CD4-positive, alpha-beta T cell treated with Interleukin-4 for 4 hours (primary cell): ENCODE data around the gene CNP.

ENCODE experiments used
- DNase-seq: peaks from one replicate; pipeline ENCODE4 v3.0.0-alpha.2; 2020

CNP gene

DNA sequence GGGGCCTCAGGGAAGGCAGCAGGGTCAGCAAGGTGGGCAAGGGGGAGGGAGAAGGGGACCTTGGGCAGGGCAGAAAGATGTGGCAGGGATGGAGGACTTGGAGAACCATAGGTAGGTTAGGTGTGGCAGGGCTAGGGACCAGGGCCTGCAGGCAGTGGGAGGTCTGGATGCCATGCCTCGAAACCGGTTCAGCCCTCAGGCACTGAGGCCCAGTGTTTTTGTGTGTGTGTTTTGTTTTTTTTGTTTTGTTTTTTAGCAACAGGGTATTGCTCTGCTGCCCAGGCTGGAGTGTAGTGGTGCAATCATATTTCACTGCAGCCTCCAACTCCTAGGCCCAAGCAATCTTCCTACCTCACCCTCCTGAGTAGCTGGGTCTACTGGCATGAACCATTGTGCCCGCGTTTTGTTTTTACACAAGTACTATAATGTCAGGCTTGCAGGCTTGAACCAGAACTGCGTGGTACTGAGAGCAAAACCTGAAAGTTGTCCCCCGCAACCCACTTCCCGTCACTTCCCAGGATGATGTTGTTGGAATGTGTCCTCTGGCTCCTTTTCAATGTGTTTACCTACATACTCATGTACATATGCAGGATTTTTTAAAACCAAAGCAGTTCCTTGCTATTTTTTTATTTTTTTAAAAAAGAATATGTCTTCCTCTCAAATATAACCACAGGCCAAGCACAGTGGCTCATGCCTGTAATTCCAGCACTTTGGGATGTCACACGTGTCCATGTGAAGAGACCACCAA, 23.8 kb upstream of the CNP start:
- DNase-seq, result no peak

- DNase-seq, result no peak
Observed at GRCh38 chr17:41943492-41943891, 23.1 kb upstream of the CNP start.

- no peak for DNase-seq
Observed at GRCh38 chr17:41944943-41945342, 21.7 kb upstream of the CNP start.

DNA sequence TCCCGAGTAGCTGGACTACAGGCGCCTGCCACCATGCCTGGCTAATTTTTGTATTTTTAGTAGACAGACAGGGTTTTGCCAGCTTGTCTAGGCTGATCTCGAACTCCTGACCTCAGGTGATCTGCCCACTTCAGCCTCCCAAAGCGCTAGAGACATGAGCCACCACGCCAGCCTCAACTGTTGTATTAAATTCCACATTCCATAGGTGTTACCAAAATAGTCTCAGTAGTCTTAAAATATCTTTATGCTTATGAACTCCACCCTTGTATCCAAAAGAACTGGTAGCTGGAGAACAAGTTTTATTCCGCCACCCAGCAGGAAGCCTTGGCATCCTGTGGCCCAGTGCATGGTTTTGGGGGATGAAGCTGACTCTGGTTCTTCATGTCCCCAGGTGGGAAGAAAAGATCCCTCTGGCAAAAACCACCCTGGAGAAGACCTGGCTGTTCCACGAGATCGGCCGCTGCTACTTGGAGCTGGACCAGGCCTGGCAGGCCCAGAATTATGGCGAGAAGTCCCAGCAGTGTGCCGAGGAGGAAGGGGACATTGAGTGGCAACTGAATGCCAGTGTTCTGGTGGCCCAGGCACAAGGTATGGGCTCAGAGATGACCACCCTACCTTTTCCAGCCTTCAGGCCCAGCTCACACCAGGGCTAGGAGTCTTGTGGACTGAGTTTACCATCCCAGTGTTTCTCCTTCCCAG, 17.7 kb upstream of the CNP start:
- no peak for DNase-seq

DNA sequence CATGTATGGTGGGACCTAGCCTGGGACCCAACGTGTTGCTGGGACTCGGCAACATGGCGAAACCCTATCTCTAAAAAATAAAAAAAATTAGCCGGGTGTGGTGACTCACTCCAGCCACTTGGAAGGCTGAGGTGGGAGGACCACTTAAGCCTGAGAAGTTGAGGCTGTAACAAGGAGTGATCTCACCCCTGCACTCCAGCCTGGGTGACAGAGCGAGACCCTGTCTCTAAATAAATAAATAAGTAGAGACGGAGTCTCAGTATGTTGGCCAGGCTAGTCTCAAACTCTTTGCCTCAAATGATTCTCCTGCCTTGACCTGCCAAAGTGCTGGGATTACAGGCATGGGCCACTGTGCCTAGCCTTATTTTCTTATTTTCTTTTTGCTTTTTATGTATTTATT, 10.1 kb upstream of the CNP start:
- no peak for DNase-seq

DNA sequence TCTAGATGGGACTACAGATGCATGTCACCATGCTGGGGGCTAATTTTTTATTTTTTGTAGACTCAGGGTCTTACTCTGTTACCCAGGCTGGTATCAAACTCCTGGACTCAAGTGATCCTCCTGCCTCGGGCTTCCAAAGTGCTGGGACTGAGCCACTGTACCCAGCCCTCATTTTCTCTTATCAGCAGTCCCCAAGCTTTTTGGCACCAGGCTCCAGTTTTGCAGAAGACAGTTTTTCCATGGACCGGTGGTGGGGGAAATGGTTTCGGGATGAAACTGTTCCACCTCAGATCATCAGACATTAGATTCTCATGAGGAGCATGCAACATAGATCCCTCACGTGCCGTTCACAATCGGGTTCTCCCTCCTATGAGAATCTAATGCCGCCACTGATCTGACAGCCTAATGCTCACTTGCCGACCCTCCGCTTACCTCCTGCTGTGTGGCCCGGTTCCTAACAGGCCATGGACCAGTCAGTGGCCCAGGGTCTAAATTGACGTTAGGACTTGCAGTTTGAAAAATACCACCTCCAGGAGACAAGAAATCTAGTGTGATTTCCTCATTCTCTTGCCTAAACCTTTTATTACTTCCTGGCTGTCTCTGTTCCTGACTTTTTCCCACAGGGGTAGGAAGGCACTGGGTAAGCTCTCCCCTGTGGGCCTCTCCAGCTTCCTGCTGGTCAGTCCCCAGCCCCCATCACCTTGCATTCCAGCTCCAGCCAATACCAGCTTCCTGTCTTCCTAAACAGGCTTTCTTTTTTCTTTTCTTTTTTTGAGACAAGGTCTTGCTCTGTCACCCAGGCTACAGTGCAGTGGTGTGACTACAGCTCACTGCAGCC, 9.3 kb upstream of the CNP start:
- DNase-seq, result no peak

GRCh38 chr17:41957869-41958439, 8.6 kb upstream of the CNP start:
- DNase-seq, result no peak

DNA sequence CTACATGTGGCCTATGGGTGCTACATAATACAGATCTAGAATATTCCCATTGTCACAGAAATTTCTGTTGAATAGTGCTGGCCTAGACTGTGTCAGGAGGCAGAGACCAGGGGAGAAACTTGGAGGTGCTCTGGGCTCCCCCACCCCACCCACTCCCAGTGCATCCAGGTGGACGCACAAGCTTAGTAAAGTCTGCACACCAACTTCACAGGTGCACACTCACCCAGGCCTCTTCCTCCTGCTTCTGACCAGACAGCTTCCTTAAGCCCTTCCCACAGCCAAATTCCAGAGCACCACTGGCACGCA, 7.6 kb upstream of the CNP start:
- DNase-seq, result no peak

- no peak for DNase-seq
Observed at GRCh38 chr17:41959336-41960095, 7.1 kb upstream of the CNP start.

DNA sequence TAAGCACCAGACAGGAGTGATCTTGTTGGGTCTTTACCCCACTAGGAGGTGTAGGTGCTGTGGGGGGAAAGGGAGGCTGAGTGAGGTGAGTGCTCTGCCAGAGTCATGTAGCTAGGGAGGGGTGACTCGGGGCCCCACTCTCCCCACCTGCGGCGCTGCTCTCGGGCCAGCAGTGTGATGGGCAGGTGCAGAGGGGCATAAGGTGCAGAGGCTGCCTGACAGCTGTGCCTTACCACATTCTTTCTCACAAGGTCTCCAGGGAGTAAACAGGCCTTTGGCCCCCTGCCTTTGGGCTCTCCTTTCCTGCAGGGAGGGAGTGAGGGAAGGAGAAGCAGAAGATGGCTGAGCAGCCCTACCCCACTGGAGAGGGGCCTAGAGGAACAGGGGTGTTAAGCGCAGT, 4.5 kb upstream of the CNP start:
- DNase-seq, result no peak

- DNase-seq, result peak; percentile 64
Observed at GRCh38 chr17:41962768-41963434, 3.7 kb upstream of the CNP start.

DNA sequence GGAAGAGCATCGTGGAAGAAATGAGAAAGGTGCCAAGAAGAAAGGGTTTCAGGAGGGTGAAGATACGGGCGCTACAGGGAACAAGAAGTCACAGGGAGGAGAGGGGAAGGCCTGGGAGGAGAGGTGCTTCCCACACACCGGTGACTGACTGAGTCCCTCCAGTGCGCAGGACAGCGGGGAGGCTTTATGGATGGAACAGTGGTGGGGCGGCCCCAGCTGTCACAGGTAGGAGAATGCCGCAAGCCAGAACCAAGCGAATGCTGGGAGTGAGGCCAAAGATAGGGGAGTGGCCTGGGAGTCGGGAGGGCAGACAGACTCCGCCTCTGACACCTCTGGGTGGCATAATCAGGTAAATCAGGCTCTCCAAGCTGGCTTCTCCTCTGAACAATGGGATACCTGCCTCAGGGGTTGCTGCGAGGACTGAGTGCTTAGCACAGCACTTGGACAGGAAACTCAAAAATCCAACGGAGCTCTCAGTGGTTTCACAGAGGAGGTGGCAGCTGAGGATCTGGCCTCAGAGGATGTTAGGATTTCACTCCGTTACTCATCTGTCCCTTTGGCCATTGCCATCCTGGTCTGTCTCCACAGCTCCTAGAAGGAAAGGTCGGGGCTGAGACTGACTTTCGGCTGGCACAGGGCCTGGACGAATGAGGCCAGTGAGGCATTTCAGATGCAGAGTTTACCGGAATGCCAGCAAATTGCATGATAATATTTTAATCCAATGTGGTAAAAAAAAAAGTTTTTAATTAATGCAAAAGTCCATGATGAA, 717 bp upstream of the CNP start:
- DNase-seq, result peak; percentile 70

DNA sequence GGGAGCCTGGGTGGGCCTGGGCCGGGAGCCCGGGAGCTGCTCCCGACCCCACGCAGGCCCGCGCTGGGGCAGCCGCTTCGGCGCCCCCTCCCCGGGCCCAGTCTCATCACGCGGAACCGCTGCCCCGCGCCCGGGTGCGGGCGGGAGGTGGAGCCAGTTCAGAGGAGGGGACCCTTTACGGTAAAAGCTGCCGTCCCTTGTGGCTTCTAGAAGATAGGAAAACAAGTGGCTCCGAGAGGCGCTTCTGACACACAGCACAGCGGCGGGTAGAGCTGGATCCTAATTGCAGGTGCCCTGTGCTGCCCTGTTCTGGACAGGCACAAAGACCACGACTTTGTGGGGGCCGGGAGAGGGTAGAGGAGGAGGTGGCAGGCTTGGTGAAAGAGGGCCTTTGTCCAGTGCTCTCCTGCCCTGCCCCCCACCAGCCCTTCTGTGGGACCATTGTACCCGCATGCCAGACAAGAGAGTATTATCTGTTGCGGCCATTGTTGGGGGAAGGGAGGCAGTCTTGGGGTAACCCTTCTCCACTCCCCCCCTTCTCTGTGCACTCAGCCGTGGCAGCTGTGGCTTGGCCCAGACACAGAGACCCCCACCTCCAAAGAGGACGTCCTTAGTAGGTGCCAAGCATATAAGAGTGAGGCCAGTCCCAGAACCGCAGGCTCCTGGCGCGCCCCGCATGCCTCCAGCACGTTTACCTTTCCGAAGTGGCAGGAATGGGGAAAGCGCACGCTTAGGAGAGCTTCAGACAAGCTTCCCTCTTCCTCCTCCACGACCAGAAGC, 736 bp downstream of the CNP start:
- DNase-seq, result peak; percentile 22

DNA sequence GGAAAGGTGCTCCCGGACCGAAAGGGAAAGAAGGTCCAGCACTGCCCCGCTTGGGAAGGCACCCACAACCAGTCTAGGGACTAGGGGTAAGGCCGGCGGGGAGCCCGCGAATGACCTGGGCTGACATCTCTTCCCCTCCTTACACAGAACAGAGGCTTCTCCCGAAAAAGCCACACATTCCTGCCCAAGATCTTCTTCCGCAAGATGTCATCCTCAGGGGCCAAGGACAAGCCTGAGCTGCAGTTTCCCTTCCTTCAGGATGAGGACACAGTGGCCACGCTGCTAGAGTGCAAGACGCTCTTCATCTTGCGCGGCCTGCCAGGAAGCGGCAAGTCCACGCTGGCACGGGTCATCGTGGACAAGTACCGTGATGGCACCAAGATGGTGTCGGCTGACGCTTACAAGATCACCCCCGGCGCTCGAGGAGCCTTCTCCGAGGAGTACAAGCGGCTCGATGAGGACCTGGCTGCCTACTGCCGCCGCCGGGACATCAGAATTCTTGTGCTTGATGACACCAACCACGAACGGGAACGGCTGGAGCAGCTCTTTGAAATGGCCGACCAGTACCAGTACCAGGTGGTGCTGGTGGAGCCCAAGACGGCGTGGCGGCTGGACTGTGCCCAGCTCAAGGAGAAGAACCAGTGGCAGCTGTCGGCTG, 1.5 kb downstream of the CNP start:
- DNase-seq, result no peak

DNA sequence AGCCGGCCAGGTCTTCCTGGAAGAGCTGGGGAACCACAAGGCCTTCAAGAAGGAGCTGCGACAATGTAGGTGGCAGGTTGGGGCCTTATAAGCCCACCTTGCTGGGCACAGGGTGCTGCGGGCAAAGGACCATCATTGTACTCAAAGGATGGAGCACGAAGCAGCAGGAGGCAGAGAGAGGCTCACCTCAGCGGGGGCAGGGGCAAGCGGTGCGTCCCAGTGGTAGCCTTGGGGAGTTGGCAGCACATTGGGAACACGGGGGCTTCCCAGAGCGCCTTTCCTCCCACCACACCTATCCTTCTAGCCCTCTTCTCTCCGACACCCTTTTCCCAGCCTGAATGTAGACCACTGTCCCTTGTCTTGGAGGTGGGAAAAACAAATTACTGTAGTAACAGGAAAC, 2.1 kb downstream of the CNP start:
- no peak for DNase-seq

DNA sequence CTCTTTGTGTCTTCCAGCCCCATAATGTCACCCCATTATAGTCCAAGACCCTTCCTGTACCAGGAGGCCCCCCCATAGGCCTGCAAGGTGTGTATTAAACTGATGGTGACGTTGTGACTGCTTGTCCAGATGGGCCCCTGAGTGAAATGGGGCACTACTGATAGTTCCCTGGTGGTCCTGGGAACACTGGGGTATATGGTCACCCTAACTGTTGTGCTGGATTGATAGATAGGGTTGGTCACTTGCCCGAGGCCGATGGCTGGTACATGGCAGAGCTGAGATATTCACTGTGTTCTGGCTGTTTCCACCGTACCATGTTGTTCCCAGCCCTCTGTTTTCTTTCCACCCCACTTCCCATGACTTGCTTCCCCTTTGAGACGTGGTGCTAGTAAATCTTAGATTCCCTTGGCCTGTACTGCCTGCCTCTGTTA, 4.3 kb downstream of the CNP start:
- no peak for DNase-seq

DNA sequence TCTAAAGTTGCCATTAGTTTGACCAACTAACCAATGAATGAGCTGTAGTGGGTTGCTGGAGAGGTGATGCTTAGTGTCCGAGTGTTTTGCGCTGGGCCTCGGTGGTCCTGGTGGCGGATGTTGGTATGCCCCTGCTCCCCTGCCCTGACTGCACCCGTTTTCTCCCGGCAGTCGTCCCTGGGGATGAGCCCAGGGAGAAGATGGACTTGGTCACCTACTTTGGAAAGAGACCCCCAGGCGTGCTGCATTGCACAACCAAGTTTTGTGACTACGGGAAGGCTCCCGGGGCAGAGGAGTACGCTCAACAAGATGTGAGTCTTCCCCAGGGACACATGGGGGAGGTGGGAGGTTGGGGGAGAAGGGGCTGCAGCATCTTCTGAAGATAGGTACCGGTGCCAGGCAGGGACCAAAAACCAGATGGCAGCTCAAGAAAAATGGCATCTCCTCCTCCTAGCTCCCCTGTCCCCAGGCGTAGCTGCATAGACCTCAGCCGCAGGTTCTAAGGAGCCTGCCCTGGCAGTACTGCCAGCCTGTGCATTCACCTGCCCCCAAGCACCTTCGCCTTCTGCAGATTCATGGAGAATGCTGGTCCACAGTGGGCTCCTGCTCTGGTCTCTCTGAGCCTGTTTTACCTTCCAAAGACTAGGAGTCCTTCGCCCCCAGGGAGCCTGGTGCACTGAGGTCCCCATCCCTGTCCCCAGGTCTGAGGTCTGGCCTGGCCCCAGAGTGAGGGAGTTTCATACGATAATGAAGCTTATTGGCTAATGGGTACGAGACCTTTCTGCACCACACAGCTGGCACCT, 5.3 kb downstream of the CNP start:
- no peak for DNase-seq

GRCh38 chr17:41972571-41973407, 6.2 kb downstream of the CNP start:
- DNase-seq, result no peak
